NT2/D1 (cell line): ENCODE data around the gene CIDEA.

Experiments used
- YY1 ChIP-seq: IDR thresholded peaks from 2 replicates; pipeline ENCODE4 v1.6.1; 2011; ENCODE audit not compliant: insufficient read length, insufficient read depth
- ZNF274 ChIP-seq: IDR thresholded peaks from 2 replicates; pipeline ENCODE4 v1.6.1; 2011; ENCODE audit warnings: mild to moderate bottlenecking, low read depth, low read length

GRCh38 chr18:12315911-12316310 is 61.8 kb downstream of the CIDEA start:
- TF ChIP-seq ZNF274, result no peak
- no peak for TF ChIP-seq YY1
